Embryonic facial prominence (tissue), 1 donor: ENCODE data around the gene DYNLT3.

Experiments used
- DNase-seq: peaks from one replicate; pipeline ENCODE4 v3.0.0-alpha.2; 2016; ENCODE audit errors: extremely low spot score

Gene DYNLT3, protein sequence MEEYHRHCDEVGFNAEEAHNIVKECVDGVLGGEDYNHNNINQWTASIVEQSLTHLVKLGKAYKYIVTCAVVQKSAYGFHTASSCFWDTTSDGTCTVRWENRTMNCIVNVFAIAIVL

DNA sequence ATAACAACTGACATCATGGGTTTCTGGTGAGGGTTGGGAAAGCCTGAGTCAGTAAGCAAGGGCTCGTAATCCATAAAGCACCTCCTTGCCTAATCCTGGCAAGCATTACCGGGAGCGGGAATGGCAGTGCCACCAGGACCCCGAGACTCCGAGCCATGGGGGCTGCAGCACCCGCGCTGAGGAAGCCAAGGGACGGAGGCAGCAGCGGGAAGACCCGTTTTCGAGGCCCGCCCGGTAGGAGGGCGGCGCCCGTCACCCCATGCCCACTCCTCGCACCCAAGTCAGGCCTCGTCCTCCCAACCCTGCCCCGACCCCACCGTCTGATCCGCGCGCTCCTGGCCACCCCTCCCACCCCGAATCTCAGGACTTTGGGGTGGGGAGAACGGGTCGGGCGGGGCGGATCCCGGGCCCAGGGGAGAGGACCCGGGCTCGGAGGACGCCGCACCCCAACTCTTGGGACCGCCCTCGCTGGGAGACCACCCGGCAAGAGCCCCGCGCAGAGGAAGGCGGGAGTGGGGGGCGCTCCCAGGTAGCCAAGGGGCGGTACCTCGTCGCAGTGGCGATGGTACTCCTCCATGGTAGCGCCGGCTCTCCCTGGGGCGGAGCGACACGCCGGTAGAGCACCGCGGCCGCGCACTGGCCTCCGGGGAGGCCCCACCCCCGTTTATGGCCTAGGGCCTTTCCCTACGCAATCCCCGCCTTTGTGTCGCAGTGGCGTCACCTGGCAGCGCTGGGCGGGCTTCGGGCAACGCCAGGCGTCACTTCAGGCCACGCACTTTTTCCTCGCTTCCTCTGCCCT, at the start of gene DYNLT3:
DYNLT3 (minus strand) TSS at position 638 of the 799 bp plus-strand sequence; CDS start at position 577, 61 bp downstream.
- peak; percentile 9 for DNase-seq

DNA sequence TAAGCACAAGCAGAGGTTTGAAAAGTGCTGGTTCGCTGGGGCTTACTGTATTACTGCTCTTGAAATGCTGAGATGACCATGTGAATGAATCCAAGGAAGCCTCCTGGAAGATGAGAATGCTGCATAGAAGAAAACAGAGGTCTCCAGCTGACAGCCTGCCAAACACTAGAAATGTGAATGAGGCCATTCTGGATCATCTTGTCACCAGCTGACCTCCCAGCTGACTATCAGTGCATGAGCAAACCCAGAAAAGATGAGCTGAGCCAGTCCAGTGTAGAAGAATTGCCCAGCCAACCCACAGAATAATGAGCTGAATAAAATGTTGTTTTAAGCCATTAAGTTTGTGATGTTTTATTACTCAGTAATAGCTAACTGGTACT, 49.1 kb upstream of the DYNLT3 start:
- DNase-seq, result no peak

DNA sequence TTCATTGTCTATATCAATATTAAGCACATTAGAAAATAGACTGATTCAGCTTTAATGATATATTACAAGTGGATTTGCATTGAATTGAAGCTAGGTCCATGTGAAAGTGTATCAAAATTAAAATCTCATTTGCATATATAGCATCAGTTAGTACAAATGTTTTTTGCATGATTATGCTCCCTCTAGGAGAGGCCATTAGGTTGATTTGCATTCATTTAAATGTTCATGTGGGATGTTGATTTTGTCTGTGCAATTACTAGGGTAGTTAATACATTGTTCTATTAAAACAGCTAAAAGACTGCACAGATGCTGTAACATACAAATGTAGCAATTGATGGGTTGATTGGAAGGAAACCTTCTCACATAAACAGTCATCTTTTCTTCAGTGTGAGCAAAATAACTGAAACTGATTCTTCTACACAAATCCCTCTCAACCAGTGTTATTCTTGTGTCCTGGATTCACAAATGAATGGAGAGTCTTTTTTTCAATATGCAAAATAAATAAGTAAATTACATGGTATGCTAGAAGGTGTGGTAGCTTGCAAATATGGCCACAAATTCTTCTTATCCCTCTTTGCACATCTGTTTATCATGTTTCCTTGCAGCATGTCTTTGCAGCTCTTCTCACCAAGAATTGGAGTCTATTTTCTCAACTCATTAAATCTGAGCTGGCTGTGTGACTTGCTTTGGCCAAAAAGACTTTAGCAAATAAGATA, 48.6 kb upstream of the DYNLT3 start:
- no peak for DNase-seq

DNA sequence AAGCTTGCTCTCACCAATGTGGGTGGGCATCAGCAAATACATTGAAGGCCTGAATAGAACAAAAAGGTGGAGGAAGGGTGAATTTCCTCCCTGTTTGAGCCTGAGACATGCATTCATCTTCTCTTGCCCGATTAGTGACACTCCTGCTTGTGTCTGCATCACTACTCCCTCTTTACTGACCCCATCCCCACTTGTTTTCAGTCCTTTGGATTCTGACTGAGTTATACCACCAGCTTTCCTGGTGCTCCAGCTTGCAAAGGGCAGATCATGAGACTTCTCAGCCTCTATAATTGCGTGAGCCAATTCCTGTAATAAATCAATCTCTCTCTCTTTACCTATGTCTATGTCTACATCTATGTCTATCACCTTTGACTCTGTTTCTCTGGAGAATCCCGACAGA, 47.4 kb upstream of the DYNLT3 start:
- DNase-seq, result no peak

DNA sequence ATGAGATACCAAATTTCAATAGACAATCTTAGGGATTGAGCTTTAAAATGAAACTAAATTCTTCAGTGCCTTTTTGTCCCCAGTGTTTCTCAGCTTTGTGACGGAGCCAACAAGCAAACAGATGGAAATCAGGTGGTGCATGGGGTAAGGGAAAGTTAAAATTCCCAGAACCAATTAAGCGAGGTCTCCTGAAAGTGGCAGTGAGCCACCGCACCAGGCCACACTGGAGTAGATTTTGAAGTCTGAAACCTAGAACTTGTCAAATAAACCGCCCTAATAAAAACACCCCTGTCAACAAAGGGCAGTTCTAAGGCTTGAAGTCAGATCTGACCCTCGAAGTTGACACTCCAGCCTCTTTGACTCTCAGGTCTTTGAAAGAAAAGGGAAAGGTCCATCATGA, 40.6 kb upstream of the DYNLT3 start:
- DNase-seq, result no peak

DNA sequence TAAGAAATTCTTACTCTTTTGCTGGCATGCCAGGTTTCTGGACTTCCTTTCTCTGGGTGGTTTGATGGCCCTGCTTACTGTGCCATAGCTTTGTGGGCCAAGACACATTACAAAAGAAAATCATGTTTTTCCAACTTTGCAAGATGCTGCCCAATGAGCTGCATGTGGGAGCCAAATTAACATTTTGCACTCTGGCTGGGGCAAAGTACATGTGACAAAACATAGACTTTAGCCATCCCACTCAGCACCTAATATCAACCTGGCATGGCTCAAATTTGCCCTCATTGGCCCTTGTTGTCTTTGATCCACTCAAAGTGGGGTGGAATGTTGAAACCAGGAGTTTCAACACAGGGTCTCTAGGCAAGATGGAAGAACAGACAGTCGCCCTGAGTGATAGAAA, 40.0 kb upstream of the DYNLT3 start:
- DNase-seq, result no peak

DNA sequence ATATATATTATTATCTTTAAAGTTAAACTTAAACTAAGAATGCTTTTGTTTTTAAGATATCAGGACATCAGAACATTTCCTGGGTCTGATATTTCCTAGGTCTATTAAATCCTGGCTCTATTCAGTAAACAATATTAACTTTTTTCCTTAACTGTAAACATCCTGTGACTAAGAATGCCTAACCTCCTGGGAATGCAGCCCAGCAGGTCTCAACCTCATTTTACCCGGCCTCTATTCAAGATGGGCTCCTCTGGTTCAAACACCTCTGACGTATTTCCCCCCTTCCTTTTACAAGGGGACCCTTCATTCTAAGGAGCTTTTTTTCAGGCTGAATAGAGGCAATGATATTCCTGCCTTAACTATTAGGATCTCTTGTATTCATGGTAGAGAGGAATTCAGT, 35.8 kb upstream of the DYNLT3 start:
- DNase-seq, result no peak

DNA sequence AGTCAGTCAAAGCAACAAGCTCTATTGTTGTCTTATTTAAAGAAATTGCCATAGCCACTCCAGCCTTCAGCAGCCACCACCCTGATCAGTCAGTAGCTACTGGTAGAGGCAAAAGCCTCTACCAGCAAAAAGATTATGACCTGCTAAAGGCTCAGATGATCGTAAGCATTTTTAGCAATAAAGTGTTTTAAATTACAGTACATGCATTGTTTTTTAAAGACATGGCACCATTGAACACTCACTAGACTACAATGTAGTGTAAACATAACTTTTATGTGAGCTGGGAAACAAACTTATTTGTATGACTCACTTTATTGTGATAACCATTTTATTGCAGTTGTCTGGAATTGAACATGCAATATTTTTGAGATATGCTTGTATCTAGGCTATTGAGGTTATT, 32.3 kb upstream of the DYNLT3 start:
- DNase-seq, result no peak

DNA sequence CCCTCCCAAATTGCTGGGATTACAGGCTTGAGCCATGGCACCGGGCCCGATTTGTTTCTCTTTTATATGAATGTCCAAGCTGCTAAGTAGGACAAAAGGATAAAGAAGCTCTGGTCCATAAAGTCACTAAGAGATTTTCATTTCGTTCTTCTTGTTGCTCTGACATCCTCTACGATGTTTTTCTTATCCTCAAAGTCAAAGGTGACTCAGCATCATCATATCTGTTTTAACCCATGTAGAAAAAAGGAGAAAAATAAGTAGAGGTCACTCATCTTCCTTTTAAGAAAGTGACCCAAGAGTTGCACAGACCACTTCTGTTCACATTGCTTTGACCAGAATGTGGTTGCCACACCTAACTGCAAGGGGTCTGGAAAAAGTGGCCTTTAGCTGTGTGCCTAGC, 29.3 kb upstream of the DYNLT3 start:
- DNase-seq, result no peak

DNA sequence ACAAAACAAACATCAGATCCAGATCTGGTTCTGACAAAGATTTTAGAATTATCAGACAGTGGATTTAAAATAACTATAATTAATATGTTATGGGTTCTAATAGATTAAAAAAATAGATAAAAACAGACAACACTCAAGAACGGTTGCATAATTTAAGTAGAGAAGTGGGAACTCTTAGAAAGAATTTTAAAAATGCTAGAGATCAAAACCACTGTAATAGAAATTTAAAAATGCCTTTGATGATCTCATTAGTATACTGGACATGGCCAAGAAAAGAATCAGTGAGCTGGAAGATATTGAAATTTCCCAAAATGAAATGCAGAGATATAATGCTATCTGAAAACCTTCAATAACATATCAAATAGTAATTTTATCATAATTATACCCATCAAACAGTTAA, 28.3 kb upstream of the DYNLT3 start:
- DNase-seq, result no peak

DNA sequence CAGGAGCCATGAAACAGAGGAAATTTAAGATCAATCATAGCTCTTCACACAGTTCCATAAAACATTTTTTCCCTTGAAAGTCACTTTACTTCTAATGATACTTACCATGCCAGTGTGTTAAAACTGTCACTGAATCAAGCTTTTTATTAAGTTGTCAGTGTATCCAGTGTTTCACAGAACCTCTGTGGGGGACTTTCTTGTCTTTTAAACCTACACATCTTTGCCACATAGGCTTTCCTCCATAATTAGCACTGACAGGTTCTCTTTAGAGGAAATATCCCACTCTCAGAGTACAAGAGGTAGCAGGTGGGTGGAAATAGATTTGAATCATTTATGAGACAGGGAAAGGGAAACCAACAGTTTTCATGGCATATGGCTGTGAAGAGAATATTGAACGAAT, 25.8 kb upstream of the DYNLT3 start:
- no peak for DNase-seq

DNA sequence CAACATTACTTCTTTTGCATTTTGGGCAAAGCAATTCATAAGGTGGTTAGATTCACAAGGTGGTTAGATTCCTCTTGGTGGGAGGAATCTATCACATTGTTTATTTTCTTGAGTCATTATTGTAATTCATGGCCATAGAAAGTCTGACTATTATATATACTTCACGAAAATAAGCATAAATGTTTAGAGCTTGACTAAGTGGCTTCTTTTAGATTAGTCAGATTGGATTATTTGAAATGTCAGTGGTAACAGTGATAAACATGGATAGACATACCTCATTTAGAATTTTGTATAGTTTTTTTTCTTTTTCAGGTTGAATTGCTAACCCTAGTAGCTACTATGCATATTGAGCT, 24.9 kb upstream of the DYNLT3 start:
- DNase-seq, result no peak

DNA sequence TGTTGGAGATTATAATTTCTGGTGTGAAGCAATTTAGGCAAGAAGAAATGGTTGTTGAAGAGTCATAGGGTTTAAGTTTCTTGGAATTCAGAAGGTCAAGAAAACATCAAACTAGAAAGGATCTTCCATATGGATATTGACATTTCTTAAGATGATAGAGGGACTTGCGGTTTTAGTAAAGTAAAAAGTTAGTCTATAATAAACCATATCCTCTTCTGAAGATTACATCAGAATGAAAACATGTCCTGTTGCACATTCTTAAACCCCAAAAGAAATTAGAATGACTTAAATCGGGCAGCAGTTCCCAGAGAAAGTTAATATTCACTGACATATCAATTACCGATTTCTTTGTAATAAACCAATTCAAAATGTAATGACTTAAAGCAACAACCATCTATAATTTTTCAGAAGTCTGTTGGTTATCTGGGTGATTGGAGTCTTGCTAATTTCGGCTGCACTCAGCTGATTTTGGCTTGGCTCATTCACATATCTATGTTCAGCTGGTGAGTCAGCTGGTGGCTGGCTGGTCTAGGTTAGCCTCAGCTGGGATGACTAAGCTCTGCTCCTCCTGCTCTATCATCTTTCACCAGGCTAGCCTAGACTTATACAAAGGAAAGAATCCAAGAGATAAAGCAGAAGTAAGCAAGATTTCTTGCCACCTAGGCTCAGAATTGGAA, 24.4 kb upstream of the DYNLT3 start:
- DNase-seq, result no peak

DNA sequence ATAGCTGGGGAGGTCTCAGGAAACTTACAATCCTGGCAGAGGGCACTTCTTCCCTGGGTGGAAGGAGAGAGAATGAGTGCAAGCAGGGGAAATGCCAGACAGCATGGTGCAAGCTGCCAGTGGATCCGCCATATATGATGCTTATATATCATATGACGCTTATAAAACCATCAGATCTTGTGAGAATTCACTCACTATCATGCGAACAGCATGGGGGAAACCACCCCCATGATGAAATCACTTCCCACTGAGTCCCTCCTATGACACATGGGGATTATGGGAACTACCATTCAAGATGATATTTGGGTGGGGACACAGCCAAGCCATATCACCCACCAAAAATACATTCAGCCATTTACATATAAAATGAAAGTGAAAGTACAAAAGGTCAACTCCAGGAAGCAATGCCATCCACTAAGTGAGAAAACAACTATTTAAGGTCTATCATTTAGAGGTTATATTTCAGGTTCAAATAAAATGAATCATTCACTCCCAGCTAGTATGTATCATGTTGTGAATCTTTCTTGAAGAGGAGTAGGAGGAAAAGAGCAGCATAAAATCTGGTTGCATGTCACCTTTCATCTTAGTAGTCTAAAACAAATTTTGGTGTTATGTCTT, 20.3 kb upstream of the DYNLT3 start:
- DNase-seq, result no peak

DNA sequence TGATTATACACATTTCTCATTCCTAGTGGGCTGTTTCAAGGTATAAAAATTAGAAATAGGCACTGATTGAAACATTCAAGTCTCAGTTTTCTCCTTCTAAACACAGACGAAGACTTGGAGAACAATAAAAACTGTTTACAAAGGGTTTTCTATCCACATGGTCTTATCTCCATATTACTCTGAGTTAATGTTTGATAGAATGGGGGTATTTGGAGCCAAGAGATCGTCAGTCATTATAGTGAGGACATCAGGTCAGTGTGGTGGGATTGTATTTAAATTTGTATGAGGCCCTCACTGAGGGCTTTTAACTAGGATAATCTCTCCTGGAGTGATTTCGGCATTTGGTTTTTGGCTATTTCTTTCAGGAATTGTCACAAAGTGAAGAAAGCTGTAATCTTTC, 16.4 kb upstream of the DYNLT3 start:
- no peak for DNase-seq

DNA sequence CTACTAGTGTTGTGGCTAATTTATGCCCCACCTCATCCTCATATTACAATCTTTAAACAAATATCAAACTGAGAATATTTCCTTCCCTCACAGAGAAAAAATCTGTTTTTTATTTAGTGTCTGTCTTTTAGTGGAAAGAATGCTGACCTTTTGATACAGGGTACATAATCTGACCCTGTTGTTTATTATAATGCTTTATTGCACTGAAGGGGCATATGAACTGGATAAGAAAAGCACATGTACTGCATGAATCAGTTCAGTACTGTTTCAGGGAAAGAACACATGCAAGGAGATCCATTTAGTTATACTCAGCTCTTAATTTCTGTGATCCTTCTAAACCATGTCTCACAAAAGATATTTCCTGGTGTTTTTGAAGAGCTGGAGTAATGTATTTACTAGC, 15.5 kb upstream of the DYNLT3 start:
- DNase-seq, result no peak

DNA sequence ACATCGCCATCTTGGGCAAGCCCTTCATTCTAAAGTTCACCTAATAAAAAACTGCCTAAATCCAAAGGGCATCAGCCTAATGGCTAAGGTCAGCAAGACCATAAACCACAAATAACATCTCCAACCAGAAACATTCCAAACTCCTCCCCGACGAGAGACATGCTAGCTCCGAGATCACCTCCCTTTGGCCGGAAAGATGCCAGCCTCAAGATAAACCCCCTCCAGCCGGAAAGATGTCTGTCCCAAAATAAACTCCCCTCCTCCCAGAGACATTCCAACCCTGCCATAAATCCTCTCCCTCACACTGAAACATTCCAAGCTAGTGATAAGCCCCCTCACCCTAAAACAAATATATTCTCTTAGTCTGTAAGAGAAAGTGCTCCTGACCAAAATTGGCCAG, 13.3 kb upstream of the DYNLT3 start:
- no peak for DNase-seq

DNA sequence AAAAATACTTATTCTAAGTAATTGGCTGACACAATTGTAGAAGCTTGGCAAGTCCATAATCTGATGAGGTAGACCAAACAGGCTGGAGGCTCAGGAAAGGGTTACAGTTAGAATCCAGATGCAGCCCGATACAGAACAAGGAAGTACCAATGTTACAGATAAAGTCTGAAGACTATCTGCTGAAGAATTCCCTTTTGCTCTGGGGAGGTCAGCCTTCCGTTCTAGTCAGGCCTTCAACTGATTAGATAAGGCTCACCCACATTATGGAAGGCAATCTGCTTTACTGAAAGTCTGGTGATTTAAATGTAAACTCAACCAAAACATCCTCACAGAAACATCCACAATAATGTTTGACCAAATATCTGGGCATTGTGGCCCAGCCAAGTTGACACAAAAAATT, 7.4 kb upstream of the DYNLT3 start:
- DNase-seq, result no peak

DNA sequence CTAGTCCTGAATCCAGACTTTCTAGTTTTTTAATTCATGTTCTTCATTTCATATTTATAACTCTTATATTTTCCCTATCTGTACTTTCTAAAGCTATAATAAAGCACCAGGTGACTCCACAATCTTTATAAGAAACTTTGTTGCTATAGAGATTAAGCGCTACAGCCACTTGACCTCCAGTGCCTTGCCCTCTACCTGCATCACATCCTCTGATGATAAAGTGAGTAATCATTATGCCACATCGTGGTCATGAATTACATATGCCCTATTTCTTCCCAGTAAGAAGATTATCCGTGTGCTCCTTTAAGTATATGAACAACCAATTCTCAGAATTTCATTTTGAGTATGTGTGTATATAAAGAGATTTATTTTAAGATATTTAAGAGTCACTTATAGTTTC, 6.8 kb upstream of the DYNLT3 start:
- DNase-seq, result no peak

DNA sequence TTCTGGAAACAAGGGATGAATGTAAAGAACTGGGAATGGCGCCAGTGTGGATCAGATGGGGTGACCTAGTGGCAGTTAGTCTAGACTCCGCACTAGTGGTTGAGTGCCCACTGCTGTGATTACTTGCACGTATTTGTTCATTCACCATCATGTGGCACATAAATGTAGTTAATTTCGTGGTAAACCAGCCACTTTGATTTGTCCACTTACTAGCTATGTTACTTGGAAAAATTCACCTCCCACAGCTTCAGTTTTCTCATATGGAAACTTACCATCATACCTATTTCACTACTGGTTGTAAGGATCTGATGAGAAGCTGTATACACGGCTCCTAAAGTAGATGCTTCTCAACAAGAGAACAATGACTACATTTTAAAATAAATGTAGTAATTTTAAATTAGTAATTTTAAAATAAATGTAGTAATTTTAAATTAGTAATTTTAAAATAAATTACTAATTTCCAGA, 394 bp upstream of the DYNLT3 start:
- DNase-seq, result no peak

DNA sequence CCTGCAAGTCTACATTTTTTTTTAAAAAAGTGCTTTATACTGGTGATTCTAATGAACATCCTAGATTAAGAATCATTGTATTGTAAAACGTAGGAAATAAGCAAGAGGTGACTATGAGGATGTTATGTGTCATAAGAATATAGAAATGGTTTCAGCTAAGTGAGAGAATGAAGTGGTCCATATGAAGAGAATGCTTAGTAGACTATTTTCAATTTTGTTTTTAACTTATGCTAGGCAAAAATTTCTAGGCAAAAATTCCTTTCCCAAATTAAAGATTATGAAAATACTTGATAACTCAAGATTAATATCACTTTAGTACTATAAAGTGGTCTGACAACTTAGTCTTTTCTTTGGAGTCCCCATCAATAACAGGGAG, 825 bp downstream of the DYNLT3 start:
- no peak for DNase-seq

DNA sequence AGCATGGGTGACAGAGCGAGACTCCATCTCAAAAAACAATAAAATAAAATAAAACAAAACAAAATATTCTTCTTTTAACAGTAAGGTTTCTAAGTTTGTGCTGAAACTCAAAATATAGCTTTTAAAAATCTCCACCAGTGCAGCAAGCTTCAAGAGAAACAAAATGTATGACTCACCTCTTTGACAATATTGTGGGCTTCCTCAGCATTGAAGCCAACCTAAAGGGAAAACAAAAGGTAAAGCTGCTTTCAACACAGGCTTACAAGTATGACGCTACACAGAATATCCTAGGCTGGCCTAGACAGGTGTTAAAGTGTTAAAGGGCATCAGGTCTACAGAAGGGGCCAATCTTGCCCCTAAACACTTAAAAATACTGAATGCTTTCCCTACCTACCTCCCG, 1.2 kb downstream of the DYNLT3 start:
- DNase-seq, result no peak
